Stomach (tissue), 4 donors: ENCODE data around the gene KLC4.

Experiments
- EP300 ChIP-seq: sonication (generic); formaldehyde crosslinking; IDR thresholded peaks from one replicate; pipeline ENCODE4 v1.6.1; 2017; ENCODE audit warnings: antibody characterized with exemption
- POLR2A ChIP-seq, 4 donors: fragments of 450-650 bp; IDR thresholded peaks; one replicate each; pipeline ENCODE4 v1.6.1; 2016; ENCODE audit warnings: antibody characterized with exemption in 4 of 4, control low read depth in 2 of 4, mild to moderate bottlenecking in 1 of 4, moderate library complexity in 1 of 4
- TF ChIP-seq, protein P1 (sequence below), 7 experiments: fragments of 450-650 bp in 4 of 7; fragments of 200-600 bp in 3 of 7; sonication (generic) in 3 of 7; IDR thresholded peaks; one replicate each; pipeline ENCODE4 v1.5.1; 2016 to 2019; ENCODE audit warnings: antibody characterized with exemption in 7 of 7, control low read depth in 2 of 7, mild to moderate bottlenecking in 1 of 7

DNA sequence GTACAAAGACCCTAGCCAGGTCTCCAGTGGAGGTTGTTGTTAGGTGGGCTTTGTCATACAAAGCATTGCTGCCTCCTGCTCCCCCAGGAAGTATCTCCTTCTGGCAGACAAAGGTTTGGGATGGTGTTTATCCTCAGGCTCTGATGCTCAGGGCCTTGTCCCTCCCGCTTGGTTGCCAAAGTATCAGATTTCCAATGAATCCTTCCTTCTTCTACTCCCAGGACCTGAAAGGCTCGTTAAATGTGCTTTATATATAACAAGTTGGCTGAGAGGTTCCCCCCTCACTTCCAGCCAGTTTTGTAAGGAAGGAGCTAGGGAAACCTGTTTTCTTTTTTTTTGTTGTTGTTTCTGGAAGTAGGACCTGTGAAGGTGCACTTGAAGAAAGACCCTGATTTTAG, 31.1 kb downstream of the KLC4 start:
- TF ChIP-seq POLR2A (IDR thresholded peaks at IDR 0.05) (no peak), EP300 (no peak)
- TF ChIP-seq, protein P1, sequence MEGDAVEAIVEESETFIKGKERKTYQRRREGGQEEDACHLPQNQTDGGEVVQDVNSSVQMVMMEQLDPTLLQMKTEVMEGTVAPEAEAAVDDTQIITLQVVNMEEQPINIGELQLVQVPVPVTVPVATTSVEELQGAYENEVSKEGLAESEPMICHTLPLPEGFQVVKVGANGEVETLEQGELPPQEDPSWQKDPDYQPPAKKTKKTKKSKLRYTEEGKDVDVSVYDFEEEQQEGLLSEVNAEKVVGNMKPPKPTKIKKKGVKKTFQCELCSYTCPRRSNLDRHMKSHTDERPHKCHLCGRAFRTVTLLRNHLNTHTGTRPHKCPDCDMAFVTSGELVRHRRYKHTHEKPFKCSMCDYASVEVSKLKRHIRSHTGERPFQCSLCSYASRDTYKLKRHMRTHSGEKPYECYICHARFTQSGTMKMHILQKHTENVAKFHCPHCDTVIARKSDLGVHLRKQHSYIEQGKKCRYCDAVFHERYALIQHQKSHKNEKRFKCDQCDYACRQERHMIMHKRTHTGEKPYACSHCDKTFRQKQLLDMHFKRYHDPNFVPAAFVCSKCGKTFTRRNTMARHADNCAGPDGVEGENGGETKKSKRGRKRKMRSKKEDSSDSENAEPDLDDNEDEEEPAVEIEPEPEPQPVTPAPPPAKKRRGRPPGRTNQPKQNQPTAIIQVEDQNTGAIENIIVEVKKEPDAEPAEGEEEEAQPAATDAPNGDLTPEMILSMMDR (IDR thresholded peaks at IDR 0.05): no peak
